Upper lobe of right lung (tissue), 1 donor: ENCODE measurements around the gene PCNX2. TPM values are rescaled to one million over a fixed set of nuclear protein-coding genes. Genes with fewer than 3 reads are reported as not detected.

ENCODE experiments used
- ATAC-seq: fragments of 200-7000 bp; cut with Tn5 transposase; one replicate; pipeline ENCODE4 v1.9.1; 2020; ENCODE audit warnings: mild to moderate bottlenecking, moderate library complexity
- DNase-seq: peaks from one replicate; pipeline ENCODE4 v3.0.0-alpha.2; 2020
- H3K27ac ChIP-seq: fragments of 200-600 bp; one replicate; pipeline ENCODE4 v1.8.0; 2022
- H3K27me3 ChIP-seq: fragments of 200-600 bp; one replicate; pipeline ENCODE4 v1.8.0; 2022; ENCODE audit warnings: mild to moderate bottlenecking
- H3K36me3 ChIP-seq: fragments of 200-600 bp; one replicate; pipeline ENCODE4 v1.8.0; 2022
- H3K4me1 ChIP-seq: fragments of 200-600 bp; one replicate; pipeline ENCODE4 v1.8.0; 2022
- H3K4me3 ChIP-seq: fragments of 200-600 bp; one replicate; pipeline ENCODE4 v1.8.0; 2022; ENCODE audit warnings: mild to moderate bottlenecking
- H3K9me3 ChIP-seq: fragments of 200-600 bp; one replicate; pipeline ENCODE4 v1.8.0; 2022
- CTCF ChIP-seq: fragments of 200-600 bp; IDR thresholded peaks from one replicate; pipeline ENCODE4 v1.8.0; 2022; ENCODE audit warnings: antibody characterized with exemption
- intact Hi-C: fragments of 100-400 bp; cut with DNase I; formaldehyde crosslinking; loops from one replicate; pipeline ENCODE4 v1.11.0; 2022
- total RNA-seq: library from RNA; stranded (reverse); fragmentation: NEBNext Ultra II Directional; extraction: Animal tissue kit (Norgen Biotek cat#: 25700); gene quantifications from one replicate; pipeline ENCODE4 v1.2.1, GENCODE V29; 2021
- donor health status: DM: no; HTN: yes; CAD: no; lungs with severe emphysema.

Gene PCNX2
- total RNA-seq, 1 donor from 2014 or later = 6.8 TPM

- no peak for ATAC-seq
- Histone ChIP-seq H3K36me3 (no peaks in the 10 kb centered on the region), H3K4me1 (peaks cover 4% of the 10 kb centered on the region), H3K27ac (no peak overlapping the region), H3K9me3 (no peaks in the 10 kb centered on the region), H3K4me3 (no peak overlapping the region), H3K27me3 (no peaks in the 10 kb centered on the region)
- intact Hi-C loops = no loop called here
- no peak for DNase-seq
- TF ChIP-seq CTCF = no peak
Observed at GRCh38 chr1:232980355-232980978, 315.1 kb downstream of the PCNX2 start.

- H3K36me3 ChIP-seq = no peaks in the 10 kb centered on the region
- DNase-seq (no peak), ATAC-seq (no peak)
- no peak overlapping the region for H3K4me3 ChIP-seq
- H3K9me3 ChIP-seq = no peaks in the 10 kb centered on the region
- no peak for TF ChIP-seq CTCF
- no peak overlapping the region for H3K27ac ChIP-seq
- no peaks in the 10 kb centered on the region for H3K27me3 ChIP-seq
- peaks cover 7% of the 10 kb centered on the region for H3K4me1 ChIP-seq
- intact Hi-C loops = no loop called here
Observed at GRCh38 chr1:232979558-232979957, 316.0 kb downstream of the PCNX2 start.

GRCh38 chr1:232978815-232979214, 316.7 kb downstream of the PCNX2 start:
- no peaks in the 10 kb centered on the region for H3K27me3 ChIP-seq
- peaks cover 2% of the 10 kb centered on the region for H3K9me3 ChIP-seq
- peaks cover 7% of the 10 kb centered on the region for H3K4me1 ChIP-seq
- no peak overlapping the region for H3K27ac ChIP-seq
- H3K36me3 ChIP-seq = no peaks in the 10 kb centered on the region
- ATAC-seq (no peak), DNase-seq (no peak)
- no peak for TF ChIP-seq CTCF
- intact Hi-C loops = no loop called here
- no peak overlapping the region for H3K4me3 ChIP-seq

GRCh38 chr1:232978091-232978634, 317.4 kb downstream of the PCNX2 start:
- H3K4me1 ChIP-seq = peaks cover 7% of the 10 kb centered on the region
- H3K9me3 ChIP-seq = peaks cover 4% of the 10 kb centered on the region
- ATAC-seq (peak; percentile 59), DNase-seq (no peak)
- intact Hi-C loops = no loop called here
- H3K27ac ChIP-seq = no peak overlapping the region
- no peak overlapping the region for H3K4me3 ChIP-seq
- H3K27me3 ChIP-seq = no peaks in the 10 kb centered on the region
- H3K36me3 ChIP-seq = no peaks in the 10 kb centered on the region
- TF ChIP-seq CTCF = no peak

GRCh38 chr1:232974971-232975370, 320.6 kb downstream of the PCNX2 start:
- Histone ChIP-seq H3K4me3 (no peak overlapping the region), H3K27ac (no peak overlapping the region), H3K27me3 (no peaks in the 10 kb centered on the region), H3K36me3 (peaks cover 21% of the 10 kb centered on the region), H3K9me3 (peaks cover 4% of the 10 kb centered on the region), H3K4me1 (peaks cover 7% of the 10 kb centered on the region)
- no peak for DNase-seq
- ATAC-seq = peak; percentile 45
- no peak for TF ChIP-seq CTCF
- intact Hi-C loops = no loop called here
